ENCODE results near the gene CACHD1.

The CACHD1 gene

GRCh38 chr1:64474133-64474532, 4.2 kb downstream of the CACHD1 start:
- no peak for FAIRE-seq

DNA sequence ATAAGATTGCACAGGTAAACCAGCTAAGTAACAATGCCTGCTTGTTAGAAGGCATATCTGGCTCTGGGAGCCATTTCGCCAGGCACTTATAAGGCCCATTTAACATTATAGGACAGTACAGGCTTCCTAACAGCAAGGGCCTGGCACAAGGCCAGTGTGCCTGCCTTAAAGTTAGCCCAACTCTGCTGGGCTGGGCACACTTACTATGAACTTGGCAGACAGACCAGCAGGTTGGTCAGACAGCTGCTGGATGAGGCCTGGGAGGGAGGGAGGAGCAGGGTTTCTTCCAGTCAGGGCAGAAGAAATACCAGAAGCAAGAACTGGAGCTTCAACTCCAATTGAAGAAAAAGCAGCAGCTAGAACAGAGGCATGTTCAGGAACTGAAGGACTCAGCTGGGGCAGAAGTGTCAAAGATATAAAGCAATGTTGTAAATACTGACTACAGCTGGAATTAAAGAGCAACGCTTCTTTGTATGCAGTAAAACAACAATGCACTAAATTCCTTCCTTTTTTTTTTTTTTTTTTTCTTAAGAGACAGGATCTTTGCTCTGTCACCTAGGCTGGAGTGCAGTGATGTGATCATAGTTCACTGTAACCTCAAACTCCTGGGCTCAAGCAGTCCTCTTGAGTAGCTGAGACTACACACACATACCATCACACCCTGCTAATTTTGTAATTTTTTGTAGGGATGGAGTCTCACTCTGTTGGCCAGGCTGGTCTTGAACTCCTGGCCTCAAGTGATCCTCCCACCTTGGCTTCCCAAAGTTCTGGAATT, 4.9 kb downstream of the CACHD1 start:
- FAIRE-seq, result no peak

- no peak for FAIRE-seq
Measured at GRCh38 chr1:64476251-64476952, 6.5 kb downstream of the CACHD1 start.

GRCh38 chr1:64478594-64479470, 8.9 kb downstream of the CACHD1 start:
- no peak for FAIRE-seq

DNA sequence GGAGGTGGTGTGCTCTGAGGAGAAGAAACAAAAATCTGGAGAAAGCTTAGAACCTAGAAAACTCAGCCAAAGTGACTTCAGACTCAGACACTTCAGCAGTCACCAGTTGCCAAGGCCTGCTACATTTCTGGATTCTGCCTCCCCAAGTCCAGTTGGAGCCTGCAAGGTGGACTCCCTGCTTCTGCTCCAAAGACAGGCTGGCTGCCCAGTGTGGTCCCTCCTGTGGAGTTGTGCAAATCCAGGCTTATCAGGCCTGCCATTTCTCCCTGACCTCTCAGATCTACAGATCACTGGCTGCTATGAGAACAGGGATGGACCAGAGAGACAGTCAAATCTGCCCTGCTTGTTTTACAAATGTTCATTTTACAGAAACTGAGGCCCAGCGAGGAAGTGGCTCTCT, 9.9 kb downstream of the CACHD1 start:
- no peak for FAIRE-seq

DNA sequence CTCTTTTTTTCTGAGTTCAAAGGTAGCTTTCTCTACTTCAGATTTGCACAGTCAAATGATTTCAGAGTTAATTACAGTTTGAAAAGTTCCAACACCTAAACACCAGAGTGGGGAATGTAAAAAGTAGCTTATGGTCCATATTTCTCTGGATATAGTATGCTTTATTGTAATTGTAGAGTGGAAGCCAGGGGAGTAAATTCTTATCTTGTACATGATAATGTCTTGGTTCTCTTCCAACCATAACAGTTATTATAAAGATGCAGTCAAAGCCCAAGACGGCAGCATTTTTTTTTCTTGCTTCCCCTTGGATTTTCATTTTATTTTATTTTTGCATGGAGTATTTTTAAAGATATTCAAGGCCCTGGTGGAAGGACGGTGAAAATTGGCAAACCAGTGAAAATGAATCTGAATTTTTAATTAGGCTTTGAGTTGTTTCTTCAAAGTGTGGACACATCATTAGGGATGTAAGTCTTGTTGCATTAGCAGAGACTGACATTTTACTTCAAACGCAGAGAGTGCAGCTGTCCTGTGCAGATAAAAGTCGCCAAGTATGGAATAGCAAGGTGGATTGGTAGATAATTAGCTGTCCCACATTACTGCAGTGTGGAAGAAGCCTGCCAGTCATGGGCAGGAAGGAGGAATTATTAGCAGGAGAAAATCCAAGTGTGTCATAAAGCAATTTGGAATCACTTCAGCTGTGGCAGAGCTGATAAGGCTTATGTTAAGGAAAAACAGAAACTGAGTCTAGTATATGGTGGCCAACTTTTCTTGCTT, 11.3 kb downstream of the CACHD1 start:
- FAIRE-seq, result no peak

- FAIRE-seq, result no peak
Measured at GRCh38 chr1:64482128-64482527, 12.2 kb downstream of the CACHD1 start.

- no peak for FAIRE-seq
Measured at GRCh38 chr1:64482720-64483119, 12.8 kb downstream of the CACHD1 start.

GRCh38 chr1:64483731-64484414, 13.9 kb downstream of the CACHD1 start:
- no peak for FAIRE-seq

- no peak for FAIRE-seq
Measured at GRCh38 chr1:64484651-64485050, 14.7 kb downstream of the CACHD1 start.

DNA sequence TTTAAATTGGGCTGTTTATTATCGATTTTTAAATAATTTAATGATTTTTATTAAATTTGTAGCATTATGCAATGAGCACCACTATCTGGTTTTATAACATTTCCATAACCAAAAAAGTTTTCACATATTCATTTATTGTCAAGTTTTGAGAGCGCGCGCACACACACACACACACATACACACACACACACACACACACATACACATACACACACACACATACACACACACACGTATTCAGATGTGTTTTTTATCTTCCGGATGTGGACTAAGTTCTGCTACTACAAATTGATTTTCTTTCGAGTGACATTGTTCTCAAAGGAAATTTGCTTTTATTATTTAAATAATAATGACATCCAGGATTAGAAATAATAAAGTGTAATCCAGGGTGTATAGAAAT, 16.3 kb downstream of the CACHD1 start:
- no peak for FAIRE-seq

- no peak for FAIRE-seq
Measured at GRCh38 chr1:64487061-64487460, 17.1 kb downstream of the CACHD1 start.

GRCh38 chr1:64488862-64489261, 18.9 kb downstream of the CACHD1 start:
- no peak for FAIRE-seq

DNA sequence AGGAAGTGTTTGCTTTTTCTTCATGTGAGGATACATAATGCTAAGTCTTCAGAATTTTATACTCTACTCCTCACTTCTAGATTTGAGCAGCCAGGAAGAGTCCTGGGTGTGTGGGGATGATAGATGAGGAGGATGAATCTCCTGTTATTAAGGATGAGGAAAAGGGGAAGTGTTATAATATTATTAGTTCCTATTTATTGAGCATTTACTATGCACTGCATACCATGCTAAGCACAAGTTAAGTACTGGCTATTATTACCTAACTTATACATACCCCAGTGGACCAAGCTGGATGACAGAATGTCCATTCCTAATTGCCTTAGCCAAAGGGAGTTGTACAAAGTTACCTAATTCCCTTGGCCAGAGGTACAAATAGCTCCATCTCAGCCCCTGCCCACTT, 19.8 kb downstream of the CACHD1 start:
- no peak for FAIRE-seq

DNA sequence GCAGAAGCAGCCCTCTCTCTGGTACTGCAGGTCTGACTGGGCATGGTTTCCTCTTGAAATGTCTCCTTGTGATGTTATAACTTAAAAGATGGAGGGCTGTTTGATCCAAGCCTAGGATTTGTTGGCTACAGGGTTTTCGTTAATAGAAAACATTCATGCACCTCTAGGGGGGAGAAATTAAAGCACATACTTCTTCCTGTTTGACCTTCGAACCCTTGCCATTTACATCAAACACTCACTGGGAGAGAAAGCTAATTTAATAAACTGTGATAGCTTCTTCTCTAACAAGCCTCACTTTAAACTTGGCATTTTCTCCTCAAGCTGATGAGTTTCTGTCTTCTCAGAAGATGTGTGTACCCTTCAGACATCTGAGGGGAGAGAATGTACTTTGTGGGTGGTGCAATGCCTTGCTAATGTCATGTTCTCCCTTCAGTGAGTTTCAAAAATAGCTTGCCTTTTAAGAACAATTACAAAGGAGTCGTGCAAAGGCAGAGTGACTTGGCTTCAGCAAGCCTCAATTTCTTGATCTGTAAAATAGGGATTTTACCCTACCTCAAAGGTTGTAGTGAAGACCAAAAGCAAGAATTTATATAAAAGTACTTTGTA, 20.4 kb downstream of the CACHD1 start:
- no peak for FAIRE-seq

GRCh38 chr1:64492424-64492823, 22.5 kb downstream of the CACHD1 start:
- FAIRE-seq, result no peak

- FAIRE-seq, result no peak
Measured at GRCh38 chr1:64493831-64494230, 23.9 kb downstream of the CACHD1 start.

DNA sequence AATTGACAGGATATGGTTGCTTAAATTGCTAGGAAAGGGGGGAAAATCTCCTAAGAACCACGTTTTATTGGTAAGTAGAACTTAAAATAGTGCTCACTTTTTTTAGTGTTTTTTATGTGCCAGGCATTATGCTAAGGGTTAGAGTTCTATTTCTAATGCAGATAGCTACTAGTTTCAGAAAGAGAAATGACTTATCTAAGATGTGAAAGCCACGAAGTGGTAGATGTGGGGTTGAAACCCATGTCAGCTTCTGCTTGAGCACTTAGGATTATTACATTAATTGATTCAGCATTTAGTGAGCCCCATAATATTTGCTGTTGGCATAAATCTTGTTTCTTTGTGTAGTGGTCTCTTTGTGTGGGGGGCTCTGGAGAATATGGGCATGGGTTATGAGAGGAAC, 24.7 kb downstream of the CACHD1 start:
- no peak for FAIRE-seq

DNA sequence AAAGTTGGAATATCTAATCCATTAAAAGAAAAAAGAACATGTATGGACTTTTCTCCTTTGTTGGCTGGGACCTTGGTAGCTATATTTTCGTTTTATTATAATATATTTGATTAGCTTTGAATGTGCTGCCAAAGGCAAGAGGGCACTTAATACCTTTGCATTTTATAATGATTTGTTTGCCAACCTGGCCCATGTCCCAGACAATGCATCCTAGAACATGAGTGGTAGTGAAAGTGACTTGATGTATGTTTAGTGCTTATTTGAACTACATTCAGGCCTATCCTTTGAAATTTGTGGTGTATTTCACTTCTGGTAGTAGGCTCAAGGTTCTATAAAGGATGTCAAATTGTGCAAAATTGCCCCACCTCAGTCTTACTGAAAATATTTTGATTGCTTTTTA, 25.9 kb downstream of the CACHD1 start:
- FAIRE-seq, result no peak

DNA sequence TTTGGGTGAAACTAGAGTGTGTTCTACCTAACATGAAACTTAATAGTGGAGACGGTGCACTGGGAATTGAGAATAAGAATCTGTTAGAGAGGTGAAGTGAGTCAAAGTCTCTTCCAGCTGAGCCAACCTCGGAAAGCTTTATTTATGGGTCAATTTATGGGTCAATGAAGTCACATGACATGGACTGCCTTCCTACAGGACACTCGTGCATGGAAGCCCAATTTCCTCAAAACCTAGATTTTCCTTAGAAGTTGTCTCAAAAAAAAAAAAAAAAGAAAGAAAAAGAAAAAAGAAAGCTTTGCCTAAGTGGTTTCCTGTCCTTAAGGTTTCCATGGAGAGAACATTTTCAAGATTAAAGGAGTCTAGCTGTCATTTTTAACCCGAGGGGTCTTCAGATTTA, 26.7 kb downstream of the CACHD1 start:
- FAIRE-seq, result no peak

DNA sequence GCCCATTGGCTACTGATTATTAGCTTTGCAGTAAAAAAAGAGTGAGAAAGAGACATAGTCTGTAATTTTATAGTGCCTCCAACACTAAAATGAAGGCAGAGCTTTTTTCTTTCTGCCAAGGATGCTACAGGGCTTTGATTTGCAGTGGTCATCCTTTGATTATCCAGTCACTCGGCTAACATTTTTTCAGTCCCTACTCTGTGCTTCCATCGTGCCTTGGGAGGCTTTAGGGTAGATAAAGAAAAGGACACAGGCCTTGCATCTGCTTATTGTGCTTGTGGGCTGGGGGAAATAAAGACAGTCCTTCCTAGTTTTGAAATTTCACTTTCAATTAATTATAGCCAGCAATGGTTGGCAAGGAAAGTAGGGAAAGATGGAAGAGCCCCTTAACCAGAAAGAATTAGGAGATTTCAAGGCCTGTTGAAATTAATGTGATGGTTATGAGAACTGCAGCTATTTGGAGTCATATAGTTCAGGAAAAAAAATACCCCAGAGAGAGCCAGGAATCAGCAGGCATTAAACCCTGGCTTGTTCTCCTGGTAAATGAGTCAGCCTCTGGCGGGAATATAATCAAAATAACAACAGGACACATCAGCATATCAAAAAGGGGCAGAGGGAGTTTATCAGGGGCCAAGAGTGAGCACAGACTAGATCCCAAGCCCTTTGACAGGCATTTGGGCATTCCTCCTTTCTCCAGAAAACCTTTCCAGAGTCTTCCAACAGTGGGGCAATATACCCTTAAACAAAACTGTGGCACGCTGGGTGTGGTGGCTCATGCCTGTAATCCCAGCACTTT, 27.4 kb downstream of the CACHD1 start:
- FAIRE-seq, result no peak
